Aortic smooth muscle cell (primary cell): ENCODE data around the gene NEK2. TPM values are rescaled to one million over a fixed set of nuclear protein-coding genes. Genes with fewer than 3 reads are reported as not detected.

Source experiments
- total RNA-seq: library from RNA; depleted of rRNA; stranded (reverse); fragments of >200 nt; gene quantifications from 2 replicates; pipeline ENCODE4 v1.2.3, GENCODE V29; 2014

The NEK2 gene
- total RNA-seq: 14.4 and 22.7 TPM in 2 replicates

DNA sequence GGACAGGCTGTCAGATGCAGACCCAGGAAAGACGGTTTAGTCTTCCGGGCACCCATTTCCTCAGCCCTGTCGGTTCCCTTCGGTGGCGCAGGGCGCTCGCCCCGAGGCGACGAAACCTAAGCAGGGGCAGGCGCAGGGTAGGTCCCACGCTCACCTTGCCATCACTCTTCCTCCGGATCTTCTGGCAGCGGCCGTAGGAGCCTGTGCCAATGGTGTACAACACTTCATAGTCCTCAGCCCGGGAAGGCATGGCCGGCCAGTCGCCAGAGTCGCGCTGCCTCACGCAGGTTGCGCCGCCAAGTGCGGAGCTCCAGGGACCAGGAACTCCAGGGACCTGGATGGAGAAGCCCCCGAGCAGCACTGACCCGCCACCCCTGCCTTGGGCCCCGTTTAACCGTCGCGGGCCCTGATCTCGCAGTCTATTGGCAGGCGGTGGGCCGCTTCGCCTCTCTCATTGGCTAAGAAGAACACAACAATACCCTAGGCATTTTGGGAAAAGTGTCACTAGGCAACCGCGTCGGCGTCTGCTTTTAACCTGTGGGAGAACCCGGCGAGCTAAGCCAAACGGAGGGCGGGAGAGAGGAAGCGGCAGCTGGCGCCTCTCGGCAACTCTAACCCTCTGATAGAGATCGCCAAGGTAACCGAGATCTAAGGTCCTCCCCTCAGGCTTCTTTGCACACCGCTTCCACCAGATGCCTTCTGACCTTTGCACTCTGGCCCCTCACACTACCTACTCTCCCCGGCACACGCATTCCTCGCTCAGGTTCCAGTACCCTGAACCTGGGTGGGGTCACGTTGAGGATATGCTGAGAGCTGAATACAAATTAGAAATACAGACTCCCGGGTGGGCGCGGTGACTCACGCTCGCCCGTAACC, at the start of gene NEK2:
Gene NEK2, minus strand, starts transcription at position 392 of the 876 bp plus-strand sequence. Its CDS starts 142 bp downstream, at position 250.

Other genes with a start within 250 kb of the NEK2 start
- not detected in 2 replicates for gene RD3, start 183.5 kb downstream of the NEK2 start, total RNA-seq
- gene SLC30A1, start 96.5 kb downstream of the NEK2 start, total RNA-seq: 26.3 and 27.7 TPM in 2 replicates
- 42.0 and 43.0 TPM in 2 replicates for gene LPGAT1, start 155.1 kb upstream of the NEK2 start, total RNA-seq